GM08714 (cell line): Measurements from ENCODE around the gene FAM53B.

ENCODE experiments used
- H3K4me3 ChIP-seq: fragments of 200-500 bp; sonication (Bioruptor generic); 2 replicates; pipeline ENCODE4 v1.5.1; 2014; ENCODE audit warnings: mild to moderate bottlenecking, low read length, inconsistent platforms
- ZNF274 ChIP-seq: IDR thresholded peaks from 2 replicates; pipeline ENCODE4 v1.6.1; 2012; ENCODE audit warnings: mild to moderate bottlenecking, low read depth, low read length

Gene FAM53B

DNA sequence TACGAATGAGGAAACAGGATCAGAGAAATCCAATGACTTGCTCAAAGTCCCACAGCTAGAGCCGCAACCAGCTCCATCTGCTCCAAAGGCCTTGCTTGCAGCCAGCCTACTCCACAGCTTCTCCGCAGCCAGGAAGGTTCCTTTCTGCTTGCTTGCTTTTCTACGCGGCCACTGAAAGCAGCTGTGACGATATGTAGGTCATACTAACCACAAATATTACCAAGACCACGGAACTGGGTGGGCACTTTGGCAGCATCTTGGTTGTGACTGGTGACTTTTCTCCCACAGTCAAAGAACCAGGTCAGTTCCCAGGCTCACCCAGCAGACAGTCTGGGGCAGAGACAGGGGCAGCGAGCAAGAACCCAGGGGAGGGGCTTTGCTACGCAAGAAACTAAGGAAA is 86.4 kb downstream of the FAM53B start:
- H3K4me3 ChIP-seq: no peak overlapping the region
- no peak for TF ChIP-seq ZNF274

- TF ChIP-seq ZNF274: no peak
- no peak overlapping the region for H3K4me3 ChIP-seq
Observed at GRCh38 chr10:124656541-124656940, 87.6 kb downstream of the FAM53B start.

DNA sequence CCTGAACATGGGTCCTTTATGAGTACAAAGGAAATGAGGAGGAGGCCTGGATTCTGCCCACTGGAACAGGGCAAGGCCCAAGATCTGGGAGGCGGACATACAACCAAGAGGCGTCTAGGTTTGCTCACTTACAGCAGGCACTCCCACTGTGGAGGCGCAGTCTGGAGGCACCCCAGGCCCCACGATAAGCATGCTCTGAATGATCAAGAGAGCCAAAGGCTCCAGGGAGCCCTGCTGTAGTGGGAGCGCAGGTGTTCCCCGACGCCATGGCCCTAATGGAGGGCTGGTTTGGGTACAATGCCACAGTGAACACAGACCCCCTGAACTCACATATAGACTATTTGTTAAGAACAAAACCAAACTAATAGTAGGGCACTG is 88.1 kb downstream of the FAM53B start:
- H3K4me3 ChIP-seq: no peak overlapping the region
- TF ChIP-seq ZNF274: no peak

DNA sequence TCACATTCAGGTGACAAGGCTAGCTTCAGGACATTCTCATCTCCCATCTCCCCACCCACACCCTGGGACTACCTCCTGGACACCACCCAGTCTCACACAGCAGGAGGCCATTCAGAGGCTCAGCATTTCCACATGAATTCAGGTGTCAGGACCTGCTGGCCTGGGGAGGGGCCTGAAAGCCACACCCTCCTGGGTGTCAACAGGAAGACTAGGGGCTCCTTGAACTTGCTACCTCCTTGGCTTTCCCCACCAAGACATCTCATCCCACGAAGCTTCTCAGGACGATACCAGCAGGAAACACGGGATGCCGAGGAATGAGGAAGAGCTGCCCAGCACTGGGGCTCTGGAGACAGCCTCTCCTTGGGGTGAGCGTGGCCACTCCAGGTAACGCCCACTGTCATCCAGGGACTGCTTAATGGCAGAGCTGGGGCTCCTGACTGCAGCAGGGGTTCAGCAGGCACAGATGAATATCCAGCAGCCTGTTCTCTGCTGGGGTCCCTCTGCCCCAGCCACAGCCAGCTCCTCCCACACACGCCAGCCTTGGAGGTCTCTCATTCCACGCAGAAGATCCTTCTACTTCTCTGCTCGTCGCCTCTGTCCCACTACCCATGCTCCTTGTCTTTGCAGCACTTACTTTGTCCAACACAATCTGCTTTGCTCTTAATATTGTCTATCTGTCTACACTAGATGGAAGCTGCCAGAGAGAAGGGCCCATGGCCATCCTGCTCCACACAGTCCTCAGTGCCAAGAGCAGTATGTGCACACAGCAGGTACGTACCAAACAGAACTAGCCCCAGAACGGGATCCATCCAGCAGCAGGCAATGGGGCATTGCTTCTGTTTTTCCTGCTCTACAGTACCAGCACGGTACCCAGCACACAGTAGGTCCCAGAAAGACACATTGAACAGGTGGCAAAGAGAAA is 88.7 kb downstream of the FAM53B start:
- TF ChIP-seq ZNF274: no peak
- no peak overlapping the region for H3K4me3 ChIP-seq

DNA sequence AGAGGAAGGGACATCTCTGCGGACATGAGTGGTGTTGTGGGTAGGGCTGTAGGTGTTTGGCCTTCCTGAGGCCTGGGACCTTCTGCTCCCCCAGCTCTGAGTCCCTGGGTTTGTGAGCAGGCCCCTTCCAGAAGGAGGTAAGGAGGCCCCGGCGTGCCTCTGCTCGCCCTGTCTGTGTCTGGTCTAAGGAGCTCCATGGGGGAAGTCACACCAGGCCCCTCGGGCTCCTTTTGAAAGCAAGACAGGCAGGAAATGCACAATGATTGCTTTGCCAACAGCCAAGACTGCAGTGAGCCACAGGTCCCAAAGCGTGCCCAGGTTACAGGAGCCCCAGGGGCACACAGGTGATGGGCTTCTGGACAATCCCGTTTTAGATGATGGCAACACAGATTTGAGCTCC is 89.5 kb downstream of the FAM53B start:
- no peak for TF ChIP-seq ZNF274
- H3K4me3 ChIP-seq: no peak overlapping the region

- TF ChIP-seq ZNF274: no peak
- H3K4me3 ChIP-seq: no peak overlapping the region
Observed at GRCh38 chr10:124653811-124654651, 90.1 kb downstream of the FAM53B start.

DNA sequence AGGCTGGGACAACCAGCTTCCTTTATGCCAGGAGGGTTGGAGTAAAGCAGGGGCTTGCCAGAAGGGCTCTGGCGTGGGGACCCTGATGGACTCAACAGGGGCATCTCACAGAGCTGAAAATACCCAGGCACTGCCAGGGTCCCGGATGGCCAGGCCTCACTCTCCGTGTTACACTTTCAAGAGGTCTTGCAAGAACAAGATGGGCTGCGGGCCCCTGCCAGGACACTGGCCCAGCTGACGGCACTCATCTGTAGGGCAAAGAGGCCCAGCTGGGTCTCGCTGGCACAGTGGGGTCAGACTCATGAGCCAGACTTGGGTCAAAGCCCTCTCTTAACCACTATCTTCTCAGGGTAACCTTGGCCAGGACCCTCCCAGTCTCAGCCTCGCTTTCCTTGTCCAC is 90.9 kb downstream of the FAM53B start:
- no peak for TF ChIP-seq ZNF274

GRCh38 chr10:124652701-124653100 is 91.5 kb downstream of the FAM53B start:
- no peak overlapping the region for H3K4me3 ChIP-seq
- TF ChIP-seq ZNF274: no peak

More for the DNA sequence above, 90.9 kb downstream of the FAM53B start:
- no peak overlapping the region for H3K4me3 ChIP-seq

DNA sequence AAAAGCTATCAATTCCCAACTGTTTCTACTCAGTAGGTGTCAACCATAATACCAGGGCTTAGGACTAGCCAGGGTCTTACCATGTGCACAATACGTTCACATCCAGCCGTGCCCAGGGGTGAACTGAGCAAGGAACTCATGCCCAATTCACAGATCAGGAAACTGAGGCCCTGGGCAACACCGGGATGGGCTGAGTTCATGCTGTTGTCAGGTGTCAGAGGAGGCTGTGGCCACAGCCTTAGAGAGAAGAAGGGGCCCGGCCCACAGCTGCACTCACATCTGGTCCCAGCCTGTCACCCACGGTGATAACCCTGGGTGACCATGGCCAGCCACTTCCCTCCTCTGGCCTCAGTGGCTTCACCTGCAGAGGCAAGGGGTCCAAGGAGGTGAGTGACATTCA is 92.0 kb downstream of the FAM53B start:
- TF ChIP-seq ZNF274: no peak
- H3K4me3 ChIP-seq: no peak overlapping the region

DNA sequence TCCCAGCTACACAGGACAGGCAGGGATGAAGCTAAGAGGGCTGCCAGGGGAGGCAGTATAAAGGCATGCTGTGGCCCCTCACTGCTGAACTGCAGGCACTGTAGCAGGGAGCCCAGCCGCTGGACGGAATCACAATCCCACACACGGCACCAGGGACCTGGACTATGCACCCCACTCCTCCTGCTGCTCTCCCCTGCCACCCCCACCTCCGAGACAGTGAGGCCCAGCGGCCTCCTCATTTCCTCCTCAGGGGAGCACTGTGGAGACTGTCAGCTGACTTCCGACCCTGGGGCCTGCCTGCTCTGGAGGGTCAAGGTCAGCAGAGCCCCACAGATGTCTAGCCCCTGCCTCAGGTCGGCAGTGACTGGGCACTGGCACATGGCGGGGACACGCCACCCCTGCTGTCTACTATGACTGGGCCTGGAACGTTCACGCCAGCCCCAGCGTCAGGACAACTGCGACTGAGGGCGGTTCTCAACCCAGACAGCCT is 92.7 kb downstream of the FAM53B start:
- H3K4me3 ChIP-seq: no peak overlapping the region
- TF ChIP-seq ZNF274: no peak

GRCh38 chr10:124650820-124651401 is 93.3 kb downstream of the FAM53B start:
- no peak overlapping the region for H3K4me3 ChIP-seq
- TF ChIP-seq ZNF274: no peak

- H3K4me3 ChIP-seq: no peak overlapping the region
- no peak for TF ChIP-seq ZNF274
Observed at GRCh38 chr10:124650263-124650662, 93.9 kb downstream of the FAM53B start.

DNA sequence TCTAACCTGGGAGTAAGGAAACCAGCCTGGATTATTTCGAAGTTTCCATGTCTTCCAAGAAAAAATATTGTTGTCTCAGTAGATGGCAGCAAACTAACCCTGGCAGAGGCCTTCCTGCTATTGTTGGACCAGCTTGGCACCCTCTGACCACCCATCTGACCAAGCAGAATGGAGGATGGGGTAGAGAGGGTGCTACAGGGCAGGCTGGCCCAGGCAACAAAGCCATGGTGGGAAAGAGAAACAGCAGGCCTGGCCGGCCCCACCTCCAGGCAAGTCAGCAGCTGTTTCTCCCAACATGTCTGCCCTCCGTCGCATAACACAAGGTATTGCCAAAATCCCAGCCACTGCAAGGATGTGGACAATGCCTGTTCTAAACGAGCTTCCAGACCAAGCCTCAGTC is 95.0 kb downstream of the FAM53B start:
- TF ChIP-seq ZNF274: no peak
- H3K4me3 ChIP-seq: no peak overlapping the region

DNA sequence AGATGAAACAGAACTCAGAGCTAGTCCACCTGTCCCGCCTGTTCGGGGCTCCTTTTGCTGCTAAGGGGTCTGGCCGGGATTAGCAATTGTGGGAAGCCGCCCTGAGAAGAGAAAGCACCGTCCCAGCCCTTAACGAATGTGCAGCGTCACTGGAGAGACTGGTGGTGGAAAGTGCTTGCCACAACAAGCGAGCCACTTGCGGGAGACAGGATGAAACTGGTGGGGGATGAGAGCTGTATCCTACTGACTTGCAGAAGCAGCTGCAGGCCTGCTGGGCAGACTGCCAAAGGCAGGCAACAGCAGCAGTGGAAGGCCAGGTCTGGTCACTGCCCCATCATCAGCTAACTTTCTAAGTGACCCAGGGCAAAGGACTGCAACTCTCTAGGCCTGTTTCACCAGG is 95.4 kb downstream of the FAM53B start:
- H3K4me3 ChIP-seq: no peak overlapping the region
- no peak for TF ChIP-seq ZNF274
